Measurements from ENCODE around the gene CNTN5.

DNA sequence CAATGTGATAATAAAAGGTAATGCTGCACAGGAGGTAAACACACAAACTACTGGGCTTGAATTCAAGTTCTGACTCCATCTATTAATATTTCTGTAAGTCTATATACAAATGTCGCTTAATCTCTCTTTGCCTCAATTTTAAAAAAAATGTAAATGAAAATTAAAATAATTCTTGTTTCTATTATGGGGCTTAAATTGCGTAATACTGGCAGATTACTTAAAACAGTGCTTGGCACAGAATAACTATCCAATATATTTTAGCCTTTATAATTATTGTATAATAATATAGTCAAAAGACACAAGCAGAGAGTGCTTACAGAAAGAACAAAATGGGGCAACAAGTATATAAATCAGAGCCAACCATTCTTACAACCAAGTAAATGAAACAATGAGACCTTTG lies 489.1 kb downstream of the CNTN5 start:
- TF ChIP-seq RELA (IDR thresholded peaks at IDR 0.05; ENCODE audit: borderline replicate concordance, partially characterized antibody) (no peak), SMAD1 (IDR thresholded peaks at IDR 0.05; ENCODE audit: low read depth, partially characterized antibody) (no peak), POLR2A (IDR thresholded peaks at IDR 0.05; ENCODE audit: low read depth, low read length) (no peak), HDAC2 (IDR thresholded peaks at IDR 0.05) (no peak), RCOR1 (conservative IDR thresholded peaks at IDR 0.05; ENCODE audit: low read depth, low read length) (no peak), FOS (IDR thresholded peaks at IDR 0.05; ENCODE audit: borderline replicate concordance, extremely low read depth, insufficient read length) (no peak), NBN (IDR thresholded peaks at IDR 0.05) (no peak)
- TF ChIP-seq, protein P1, sequence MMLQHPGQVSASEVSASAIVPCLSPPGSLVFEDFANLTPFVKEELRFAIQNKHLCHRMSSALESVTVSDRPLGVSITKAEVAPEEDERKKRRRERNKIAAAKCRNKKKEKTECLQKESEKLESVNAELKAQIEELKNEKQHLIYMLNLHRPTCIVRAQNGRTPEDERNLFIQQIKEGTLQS (IDR thresholded peaks at IDR 0.05; ENCODE audit: borderline replicate concordance, extremely low read depth, low read depth, low read length) = no peak
- TF ChIP-seq, protein P2, sequence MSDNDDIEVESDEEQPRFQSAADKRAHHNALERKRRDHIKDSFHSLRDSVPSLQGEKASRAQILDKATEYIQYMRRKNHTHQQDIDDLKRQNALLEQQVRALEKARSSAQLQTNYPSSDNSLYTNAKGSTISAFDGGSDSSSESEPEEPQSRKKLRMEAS (IDR thresholded peaks at IDR 0.05; ENCODE audit: low read depth, low read length) = no peak
- TF ChIP-seq, protein P3, sequence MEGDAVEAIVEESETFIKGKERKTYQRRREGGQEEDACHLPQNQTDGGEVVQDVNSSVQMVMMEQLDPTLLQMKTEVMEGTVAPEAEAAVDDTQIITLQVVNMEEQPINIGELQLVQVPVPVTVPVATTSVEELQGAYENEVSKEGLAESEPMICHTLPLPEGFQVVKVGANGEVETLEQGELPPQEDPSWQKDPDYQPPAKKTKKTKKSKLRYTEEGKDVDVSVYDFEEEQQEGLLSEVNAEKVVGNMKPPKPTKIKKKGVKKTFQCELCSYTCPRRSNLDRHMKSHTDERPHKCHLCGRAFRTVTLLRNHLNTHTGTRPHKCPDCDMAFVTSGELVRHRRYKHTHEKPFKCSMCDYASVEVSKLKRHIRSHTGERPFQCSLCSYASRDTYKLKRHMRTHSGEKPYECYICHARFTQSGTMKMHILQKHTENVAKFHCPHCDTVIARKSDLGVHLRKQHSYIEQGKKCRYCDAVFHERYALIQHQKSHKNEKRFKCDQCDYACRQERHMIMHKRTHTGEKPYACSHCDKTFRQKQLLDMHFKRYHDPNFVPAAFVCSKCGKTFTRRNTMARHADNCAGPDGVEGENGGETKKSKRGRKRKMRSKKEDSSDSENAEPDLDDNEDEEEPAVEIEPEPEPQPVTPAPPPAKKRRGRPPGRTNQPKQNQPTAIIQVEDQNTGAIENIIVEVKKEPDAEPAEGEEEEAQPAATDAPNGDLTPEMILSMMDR (IDR thresholded peaks at IDR 0.05 in 2 of 3, conservative IDR thresholded peaks at IDR 0.05 in 1 of 3; ENCODE audit: control insufficient read depth in 2 of 3, extremely low read depth in 1 of 3, insufficient read depth in 1 of 3, low read depth in 3 of 3, low read length in 3 of 3) = no peak
- TF ChIP-seq, protein P4, sequence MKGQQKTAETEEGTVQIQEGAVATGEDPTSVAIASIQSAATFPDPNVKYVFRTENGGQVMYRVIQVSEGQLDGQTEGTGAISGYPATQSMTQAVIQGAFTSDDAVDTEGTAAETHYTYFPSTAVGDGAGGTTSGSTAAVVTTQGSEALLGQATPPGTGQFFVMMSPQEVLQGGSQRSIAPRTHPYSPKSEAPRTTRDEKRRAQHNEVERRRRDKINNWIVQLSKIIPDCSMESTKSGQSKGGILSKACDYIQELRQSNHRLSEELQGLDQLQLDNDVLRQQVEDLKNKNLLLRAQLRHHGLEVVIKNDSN (IDR thresholded peaks at IDR 0.05; ENCODE audit: borderline replicate concordance, extremely low read length, insufficient read depth, low read depth, low read length) = no peak
